ENCODE measurements around the gene GTF2H1. TPM values are rescaled to one million over a fixed set of nuclear protein-coding genes. Genes with fewer than 3 reads are reported as not detected.
"Not testable (repeated sequence)": the region's sequence is repeated elsewhere in the genome, so short reads cannot be mapped to it uniquely, and the experiment has no call there.

The GTF2H1 gene
- total and polyA plus RNA-seq, 8 donors, result 30.6 to 73.3 (median 64.5) TPM

- peaks cover 30 to 69% of the 10 kb centered on the region in 2 donors for H3K4me1 ChIP-seq
- intact Hi-C loops (cut with DNase I), result no loop called here
- H3K36me3 ChIP-seq, result peaks cover 0 to 26% of the 10 kb centered on the region in 2 donors
- peak overlapping the region; percentile 60 to 95 for H3K4me3 ChIP-seq
- no peak for TF ChIP-seq CTCF (IDR thresholded peaks at IDR 0.05)
- peak overlapping the region; percentile 96 to 98 for H3K27ac ChIP-seq
- no peaks in the 10 kb centered on the region for H3K27me3 ChIP-seq
- H3K9me3 ChIP-seq, result no peaks in the 10 kb centered on the region
- DNase-seq, result peak in 1 of 4 donors; percentile 3
- ATAC-seq, result no peak
These were observed 627 bp downstream of the GTF2H1 start for GRCh38 chr11:18322818-18323570.

- peak overlapping the region in 1 of 2 donors; percentile 95 for H3K4me3 ChIP-seq
- ATAC-seq, result not testable (repeated sequence)
These were observed 1.5 kb downstream of the GTF2H1 start for GRCh38 chr11:18323881-18324280.

GRCh38 chr11:18324381-18324780 is 2.0 kb downstream of the GTF2H1 start:
- no peak for DNase-seq
- H3K4me3 ChIP-seq, result peak overlapping the region in 1 of 2 donors; percentile 95
- H3K27me3 ChIP-seq, result no peaks in the 10 kb centered on the region
- H3K27ac ChIP-seq, result no peak overlapping the region
- H3K9me3 ChIP-seq, result no peaks in the 10 kb centered on the region
- intact Hi-C loops (cut with DNase I), result no loop called here
- no peak for ATAC-seq
- H3K4me1 ChIP-seq, result peaks cover 30 to 65% of the 10 kb centered on the region in 2 donors
- TF ChIP-seq CTCF (IDR thresholded peaks at IDR 0.05), result no peak
- peaks cover 0 to 40% of the 10 kb centered on the region in 2 donors for H3K36me3 ChIP-seq

More at GRCh38 chr11:18323881-18324280, 1.5 kb downstream of the GTF2H1 start:
- DNase-seq; H3K9me3 ChIP-seq; H3K27ac ChIP-seq; H3K27me3 ChIP-seq; intact Hi-C loops (cut with DNase I): not testable (repeated sequence)
- H3K4me1 ChIP-seq, result peaks cover 30 to 66% of the 10 kb centered on the region in 2 donors
- H3K36me3 ChIP-seq, result peaks cover 0 to 35% of the 10 kb centered on the region in 2 donors

GRCh38 chr11:18329196-18329870 is 7.0 kb downstream of the GTF2H1 start:
- no peak for TF ChIP-seq CTCF (IDR thresholded peaks at IDR 0.05)
- Histone ChIP-seq H3K27me3 (no peaks in the 10 kb centered on the region), H3K27ac (no peak overlapping the region), H3K36me3 (peaks cover 0 to 86% of the 10 kb centered on the region in 2 donors), H3K4me1 (peaks cover 0 to 40% of the 10 kb centered on the region in 2 donors), H3K9me3 (no peaks in the 10 kb centered on the region), H3K4me3 (no peak overlapping the region)
- ATAC-seq (no peak), DNase-seq (no peak)
- intact Hi-C loops (cut with DNase I), result no loop called here

GRCh38 chr11:18330921-18331320 is 8.6 kb downstream of the GTF2H1 start:
- H3K27ac ChIP-seq, result no peak overlapping the region
- ATAC-seq (no peak), DNase-seq (no peak)
- no peaks in the 10 kb centered on the region for H3K9me3 ChIP-seq
- no peak for TF ChIP-seq CTCF (IDR thresholded peaks at IDR 0.05)
- H3K4me3 ChIP-seq, result no peak overlapping the region
- H3K4me1 ChIP-seq, result peaks cover 0 to 27% of the 10 kb centered on the region in 2 donors
- no peaks in the 10 kb centered on the region for H3K27me3 ChIP-seq
- peaks cover 0 to 95% of the 10 kb centered on the region in 2 donors for H3K36me3 ChIP-seq
- intact Hi-C loops (cut with DNase I), result no loop called here
